LNCAP (cell line): ENCODE measurements around the gene NPDC1.

ENCODE experiments used
- TF ChIP-seq, protein P1 (sequence below): fragments of 450-650 bp; IDR thresholded peaks from 2 replicates; pipeline ENCODE4 v1.5.1; 2017; ENCODE audit warnings: mild to moderate bottlenecking

The NPDC1 gene

DNA sequence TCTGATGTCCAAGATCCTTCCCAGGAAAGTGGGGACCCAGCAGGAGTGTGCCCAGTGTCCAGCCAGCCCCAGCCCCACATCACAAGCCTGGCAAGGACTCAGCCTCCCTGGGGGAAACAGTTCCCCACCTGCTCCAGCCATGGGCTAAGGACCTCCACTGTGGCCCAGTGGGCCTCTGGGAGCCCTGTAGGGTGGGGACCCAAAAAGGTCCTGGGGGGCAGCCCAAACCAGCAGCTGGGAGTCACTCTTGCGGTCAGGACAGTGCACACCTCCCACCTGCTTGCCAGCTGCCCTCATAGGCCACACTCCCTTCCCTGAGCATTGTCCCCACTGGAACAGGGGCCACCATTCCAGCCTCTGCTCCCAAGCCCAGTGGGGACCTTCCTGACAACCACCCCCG is 19.6 kb downstream of the NPDC1 start:
- TF ChIP-seq, protein P1, sequence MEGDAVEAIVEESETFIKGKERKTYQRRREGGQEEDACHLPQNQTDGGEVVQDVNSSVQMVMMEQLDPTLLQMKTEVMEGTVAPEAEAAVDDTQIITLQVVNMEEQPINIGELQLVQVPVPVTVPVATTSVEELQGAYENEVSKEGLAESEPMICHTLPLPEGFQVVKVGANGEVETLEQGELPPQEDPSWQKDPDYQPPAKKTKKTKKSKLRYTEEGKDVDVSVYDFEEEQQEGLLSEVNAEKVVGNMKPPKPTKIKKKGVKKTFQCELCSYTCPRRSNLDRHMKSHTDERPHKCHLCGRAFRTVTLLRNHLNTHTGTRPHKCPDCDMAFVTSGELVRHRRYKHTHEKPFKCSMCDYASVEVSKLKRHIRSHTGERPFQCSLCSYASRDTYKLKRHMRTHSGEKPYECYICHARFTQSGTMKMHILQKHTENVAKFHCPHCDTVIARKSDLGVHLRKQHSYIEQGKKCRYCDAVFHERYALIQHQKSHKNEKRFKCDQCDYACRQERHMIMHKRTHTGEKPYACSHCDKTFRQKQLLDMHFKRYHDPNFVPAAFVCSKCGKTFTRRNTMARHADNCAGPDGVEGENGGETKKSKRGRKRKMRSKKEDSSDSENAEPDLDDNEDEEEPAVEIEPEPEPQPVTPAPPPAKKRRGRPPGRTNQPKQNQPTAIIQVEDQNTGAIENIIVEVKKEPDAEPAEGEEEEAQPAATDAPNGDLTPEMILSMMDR = no peak

DNA sequence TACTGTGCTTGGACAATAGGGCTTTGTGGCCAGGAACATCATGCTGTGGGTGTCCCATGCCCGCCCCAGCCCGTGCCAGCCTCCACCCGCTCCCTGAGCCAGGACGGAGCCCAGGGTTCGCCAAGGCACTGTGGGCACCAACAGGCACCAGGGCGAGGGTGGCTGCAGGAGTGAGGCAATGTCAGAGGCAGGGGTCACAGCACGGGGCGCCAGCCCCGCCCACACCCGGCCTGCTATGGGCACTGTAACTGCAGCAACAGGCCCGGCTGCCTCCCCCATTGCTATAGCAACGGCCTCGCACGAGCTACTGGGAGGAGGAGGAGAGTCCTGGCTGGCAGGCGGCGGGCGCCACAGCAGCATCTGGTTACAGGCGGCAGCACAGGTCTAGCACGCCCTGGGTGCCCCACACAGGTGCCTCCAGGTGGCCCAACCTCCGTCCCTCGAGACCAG is 20.4 kb downstream of the NPDC1 start:
- TF ChIP-seq, protein P1 = 0 out of 2 replicates have a peak, but pooled peaks have one; percentile 16

DNA sequence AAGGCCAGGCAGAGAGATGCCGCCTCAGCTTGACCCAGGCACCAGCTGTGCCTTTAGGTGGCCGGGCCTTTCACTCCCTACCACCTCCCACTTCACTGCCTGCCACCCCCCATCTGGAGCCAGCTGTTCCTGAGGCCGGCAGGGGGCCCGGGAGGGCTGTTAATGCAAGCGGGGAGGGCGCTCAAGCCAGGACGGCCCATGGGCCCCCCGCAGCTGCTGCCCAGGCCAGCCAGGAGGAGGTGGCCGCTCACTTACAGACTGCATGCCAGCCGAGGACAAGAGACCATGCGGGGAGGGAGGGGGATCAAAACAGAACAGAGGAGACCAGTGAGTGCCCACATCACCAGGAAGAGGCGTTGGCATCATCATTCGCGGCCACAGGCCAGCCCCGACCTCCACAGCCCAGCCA is 22.4 kb downstream of the NPDC1 start:
- TF ChIP-seq, protein P1 = no peak

DNA sequence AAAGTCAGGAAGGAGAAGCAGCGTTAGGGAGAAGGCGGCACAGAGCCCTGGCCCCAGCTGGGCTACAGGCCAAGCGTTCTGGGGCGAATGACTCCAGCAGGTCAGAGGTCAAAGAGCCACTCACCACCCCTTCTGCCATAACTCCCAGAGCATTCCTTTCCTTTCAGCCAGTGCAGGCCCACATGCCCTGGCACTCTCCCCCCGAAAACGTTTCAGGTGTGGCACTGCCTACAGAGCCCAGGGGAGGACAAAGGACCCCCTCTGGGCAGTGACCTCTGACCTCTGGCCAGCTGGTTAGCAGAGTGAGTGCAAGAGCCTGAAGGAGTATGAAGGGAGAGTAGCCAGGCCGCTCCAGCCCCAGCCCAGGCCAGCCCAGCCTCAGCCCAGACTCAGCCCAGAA is 22.8 kb downstream of the NPDC1 start:
- TF ChIP-seq, protein P1 = no peak

DNA sequence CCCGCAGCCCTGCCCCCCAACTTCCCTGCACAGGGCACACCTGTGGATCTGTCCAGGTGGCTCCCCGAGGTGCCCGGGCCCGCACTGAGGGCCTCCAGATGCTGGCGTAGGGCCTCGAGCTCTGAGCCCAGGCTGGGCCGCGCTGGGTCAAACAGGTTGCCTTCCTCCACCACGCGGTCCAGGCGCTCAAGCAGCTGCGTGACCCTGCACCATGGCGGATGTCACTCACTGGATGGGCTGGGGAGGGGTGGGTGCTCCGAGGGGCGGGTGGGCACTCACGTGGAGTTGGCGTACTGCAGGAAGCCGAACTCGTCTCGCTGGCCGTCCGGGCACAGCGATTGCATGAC is 23.3 kb downstream of the NPDC1 start:
- TF ChIP-seq, protein P1 = no peak

DNA sequence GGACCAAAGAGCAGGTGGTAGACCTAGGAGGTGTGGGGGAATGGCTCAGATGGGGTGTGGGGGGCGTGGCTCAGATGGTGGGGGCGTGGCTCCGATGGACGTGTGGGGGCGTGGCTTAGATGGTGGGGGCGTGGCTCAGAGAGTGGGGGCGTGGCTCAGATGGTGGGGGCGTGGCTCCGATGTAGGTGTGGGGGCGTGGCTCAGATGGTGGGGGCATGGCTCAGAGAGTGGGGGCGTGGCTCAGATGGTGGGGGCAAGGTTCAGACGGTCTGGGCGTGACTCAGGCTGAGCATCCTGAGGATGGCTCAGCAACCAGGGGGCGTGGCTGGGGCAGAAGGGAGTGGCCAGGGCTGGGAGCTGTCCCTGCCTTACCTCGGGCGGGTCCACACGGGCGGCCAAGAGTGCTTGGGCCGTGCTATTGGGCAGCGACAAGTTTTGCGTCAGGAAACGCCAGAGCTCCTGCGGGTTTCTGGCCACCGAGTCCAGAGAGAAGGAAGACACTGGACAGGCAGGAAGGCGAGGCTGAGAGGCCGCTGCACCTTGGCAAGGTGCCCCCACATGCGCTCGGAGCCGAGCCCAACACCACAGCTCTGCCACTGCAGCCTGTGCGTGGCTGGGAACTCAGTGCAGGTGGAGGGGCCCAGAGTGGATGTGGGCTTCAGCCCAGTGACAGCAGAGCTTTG is 23.9 kb downstream of the NPDC1 start:
- TF ChIP-seq, protein P1 = no peak

DNA sequence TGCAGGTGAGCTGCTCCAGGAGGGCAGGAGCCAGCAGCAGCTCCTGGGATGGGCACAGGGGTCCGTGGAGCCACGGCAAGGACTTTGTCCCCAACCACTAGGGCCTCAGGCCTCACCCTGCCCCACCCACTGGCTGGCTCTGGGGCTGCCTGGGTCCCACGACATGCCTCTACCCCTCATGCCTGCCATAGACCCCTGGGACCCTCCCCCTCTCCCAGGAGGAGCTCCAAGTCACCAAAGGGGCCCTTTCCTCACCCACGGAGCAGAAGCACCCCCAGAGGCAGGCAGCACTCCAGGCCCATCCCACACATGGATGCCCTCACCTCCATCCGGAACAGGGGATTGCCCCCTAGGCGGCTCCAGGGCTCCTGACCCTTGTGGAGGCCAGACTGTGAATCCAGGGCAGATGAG is 24.4 kb downstream of the NPDC1 start:
- TF ChIP-seq, protein P1 = no peak
